ENCODE results near the gene SLC50A1. TPM values are rescaled to one million over a fixed set of nuclear protein-coding genes. Genes with fewer than 3 reads are reported as not detected.

Gene SLC50A1
- total RNA-seq, 1 donor from 2014 or later = 35.4 TPM

DNA sequence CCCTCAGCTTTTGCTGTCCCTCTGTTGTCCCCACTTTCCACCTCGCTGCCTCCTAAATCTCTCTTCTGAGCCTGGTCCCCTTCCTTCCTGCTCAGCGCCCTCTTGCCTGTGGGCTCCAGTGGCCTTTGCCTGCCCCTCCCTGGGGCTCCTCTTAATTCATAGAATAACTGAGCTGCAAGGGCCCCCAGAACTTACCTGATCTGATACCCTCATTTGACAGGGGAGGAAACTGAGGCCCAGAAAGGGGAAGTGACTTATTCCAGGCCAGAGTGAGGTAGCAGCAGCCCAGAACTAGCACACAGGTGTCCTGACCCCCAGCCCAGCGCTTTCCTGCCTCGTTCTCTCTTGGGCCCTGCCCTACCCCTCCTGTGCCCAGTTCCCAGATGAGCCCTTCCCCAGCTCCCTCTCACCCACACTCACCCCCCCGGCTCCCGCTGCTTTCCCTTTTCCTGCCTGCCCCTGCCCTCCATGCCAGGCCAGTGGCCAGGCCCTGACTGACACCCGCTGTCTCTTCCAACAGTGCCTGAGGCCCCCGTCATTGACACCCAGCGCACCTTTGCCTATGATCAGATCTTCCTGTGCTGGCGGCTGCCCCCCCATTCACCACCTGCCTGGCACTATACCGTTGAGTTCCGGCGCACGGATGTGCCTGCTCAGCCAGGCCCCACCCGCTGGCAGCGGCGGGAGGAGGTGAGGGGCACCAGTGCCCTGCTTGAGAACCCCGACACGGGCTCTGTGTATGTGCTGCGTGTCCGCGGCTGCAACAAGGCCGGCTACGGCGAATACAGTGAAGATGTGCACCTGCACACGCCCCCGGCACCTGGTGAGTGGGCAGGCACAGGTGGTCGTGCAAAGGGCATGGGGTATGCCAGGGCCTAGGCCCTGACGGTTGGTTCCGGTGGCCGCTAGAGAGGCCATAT, 43.7 kb downstream of the SLC50A1 start:
- intact Hi-C loops (cut with micrococcal nuclease) = loop anchor here (10.0 kb wide), 1 partner anchor 205 kb away; the partner anchor contains the start of genes CKS1B and SHC1

DNA sequence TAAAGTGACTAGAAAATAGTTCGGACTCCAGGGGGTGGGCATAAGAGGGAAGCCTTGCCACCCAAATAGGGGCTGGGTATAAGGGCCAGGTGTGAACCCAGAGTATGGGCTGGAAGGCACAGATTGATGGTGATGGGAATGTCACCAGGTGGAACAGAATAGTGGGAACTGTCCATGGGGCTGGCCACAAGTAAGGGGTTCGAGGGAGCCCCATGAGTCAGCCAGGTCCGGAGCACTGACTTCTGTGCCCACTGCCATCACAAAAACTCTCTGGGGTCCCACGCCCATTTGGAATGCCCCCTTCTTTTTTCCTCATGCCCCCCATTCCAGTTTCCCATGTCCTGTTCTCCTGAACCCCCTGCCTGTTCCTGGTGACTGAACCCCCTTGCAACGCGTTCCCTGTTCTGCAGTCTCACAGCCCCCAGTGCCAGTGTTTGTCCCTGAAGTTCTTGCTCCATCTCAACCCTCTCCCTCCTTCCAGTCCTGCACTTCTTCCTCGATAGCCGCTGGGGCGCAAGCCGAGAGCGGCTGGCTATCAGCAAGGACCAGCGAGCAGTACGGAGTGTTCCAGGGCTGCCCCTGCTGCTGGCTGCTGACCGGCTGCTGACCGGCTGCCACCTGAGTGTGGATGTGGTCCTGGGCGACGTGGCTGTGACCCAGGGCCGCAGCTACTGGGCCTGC, 45.9 kb downstream of the SLC50A1 start:
- intact Hi-C loops (cut with micrococcal nuclease) = no loop called here

DNA sequence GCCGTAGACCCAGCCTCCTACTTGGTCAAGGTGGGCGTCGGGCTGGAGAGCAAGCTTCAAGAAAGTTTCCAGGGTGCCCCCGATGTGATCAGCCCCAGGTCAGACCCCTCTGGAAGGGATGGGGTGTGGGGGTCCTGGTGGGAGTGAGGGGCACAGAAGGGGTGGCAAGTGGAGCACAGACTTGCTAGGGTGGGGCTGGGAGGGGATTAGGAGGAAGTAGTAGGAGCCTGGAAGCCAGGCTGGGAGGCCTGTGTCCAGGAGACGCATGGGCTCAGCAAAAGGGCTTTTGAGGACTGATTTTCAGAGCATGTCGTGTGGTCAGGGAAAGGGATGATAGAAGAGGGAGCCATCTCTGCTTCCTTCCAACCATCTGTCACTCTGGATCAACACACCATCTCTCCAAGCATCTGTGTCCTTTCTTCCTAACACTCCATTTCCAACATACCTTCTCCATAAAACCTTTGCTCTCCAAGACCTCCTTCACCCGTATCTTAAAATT, 46.4 kb downstream of the SLC50A1 start:
- intact Hi-C loops (cut with micrococcal nuclease) = no loop called here

DNA sequence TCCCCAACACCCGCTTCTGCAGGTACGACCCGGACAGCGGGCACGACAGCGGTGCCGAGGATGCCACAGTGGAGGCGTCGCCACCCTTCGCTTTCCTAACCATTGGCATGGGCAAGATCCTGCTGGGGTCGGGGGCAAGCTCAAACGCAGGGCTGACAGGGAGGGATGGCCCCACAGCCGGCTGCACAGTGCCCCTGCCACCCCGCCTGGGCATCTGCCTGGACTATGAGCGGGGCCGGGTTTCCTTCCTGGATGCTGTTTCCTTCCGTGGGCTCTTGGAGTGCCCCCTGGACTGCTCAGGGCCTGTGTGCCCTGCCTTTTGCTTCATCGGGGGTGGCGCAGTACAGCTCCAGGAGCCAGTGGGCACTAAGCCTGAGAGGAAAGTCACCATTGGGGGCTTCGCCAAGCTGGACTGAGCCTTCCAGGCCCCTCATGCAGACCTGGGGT, 48.1 kb downstream of the SLC50A1 start:
- intact Hi-C loops (cut with micrococcal nuclease) = no loop called here

DNA sequence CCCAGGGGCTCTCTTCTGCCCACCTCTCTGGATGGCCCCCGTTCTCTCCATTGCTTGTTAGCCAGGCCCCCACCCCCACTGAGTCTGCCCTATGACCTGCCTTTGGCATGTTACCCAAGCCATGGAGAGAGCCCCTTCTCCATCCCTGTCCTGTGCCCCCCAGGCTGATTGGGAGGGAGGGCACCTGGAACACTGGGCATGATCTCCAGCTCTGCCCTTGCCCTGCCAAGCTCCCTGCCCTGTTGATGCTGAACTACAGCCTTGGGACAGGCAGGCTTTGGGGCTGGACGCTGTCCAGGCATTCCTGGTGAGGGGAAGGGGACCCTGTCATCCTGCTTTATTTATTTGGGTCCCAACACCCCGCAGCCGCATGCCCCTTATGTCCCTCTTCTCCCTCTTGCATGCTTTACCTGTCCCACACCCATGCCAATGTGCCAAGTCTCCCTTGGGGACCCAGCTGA, 48.7 kb downstream of the SLC50A1 start:
- intact Hi-C loops (cut with micrococcal nuclease) = no loop called here

DNA sequence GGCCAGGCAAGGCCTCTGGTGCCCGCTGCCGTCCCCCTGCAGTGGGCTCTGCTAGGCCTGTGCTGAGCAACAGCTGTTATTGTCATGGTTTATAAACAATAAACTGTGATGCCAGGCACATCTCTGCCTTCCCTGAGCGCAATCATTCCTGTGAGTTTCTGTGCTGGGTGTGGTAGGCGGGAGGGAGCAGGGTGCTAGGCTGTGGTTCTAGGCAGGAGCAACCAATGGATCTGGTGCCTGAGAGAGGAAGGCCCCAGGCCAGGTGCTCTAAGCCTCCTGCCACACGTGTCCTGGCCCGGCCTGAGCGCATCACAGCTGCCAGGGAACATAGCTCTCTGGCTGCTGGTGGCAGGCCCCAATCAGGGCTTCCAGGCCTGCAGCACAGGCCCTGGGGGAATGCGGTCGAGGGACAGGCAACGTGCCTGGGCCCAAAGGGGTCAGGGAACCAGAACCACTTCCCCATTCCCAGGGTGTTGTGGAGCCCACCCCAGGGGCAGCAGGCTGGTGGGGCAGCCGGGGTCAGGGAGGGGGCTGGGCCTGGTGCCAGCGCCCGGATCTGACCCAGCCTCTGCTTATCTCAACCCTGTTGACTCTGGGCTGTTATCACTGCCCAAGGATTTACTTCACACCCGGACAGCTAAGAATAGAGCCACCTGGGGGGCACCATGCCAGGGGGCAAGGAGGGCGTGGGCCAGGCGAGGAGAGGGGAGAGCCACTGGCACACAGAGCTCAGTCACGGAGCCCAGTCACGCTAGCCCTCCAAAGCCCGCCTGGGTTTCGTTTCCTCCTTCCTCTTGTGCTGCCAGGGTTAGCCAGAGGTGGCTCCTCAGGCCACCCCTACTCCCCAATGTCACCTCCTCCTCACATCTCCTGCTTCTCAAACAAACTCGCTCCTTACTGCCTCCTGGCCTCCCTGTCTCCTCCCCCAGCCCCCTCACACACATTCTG, 49.5 kb downstream of the SLC50A1 start:
- intact Hi-C loops (cut with micrococcal nuclease) = no loop called here

DNA sequence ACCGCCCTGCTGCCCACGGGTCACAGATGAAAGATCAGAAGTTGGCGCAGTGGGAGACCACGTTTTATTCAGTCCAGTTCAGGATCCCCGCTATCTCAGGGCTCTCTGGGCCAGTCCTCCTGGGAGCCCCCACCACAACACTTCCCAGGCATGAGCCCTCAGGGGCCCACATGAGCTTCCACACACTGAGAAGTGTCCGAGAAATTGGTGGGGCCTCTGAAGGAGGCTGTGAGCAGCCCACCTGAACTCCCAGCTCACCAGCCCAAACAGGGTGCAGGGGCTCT, 50.1 kb downstream of the SLC50A1 start:
- intact Hi-C loops (cut with micrococcal nuclease) = no loop called here

DNA sequence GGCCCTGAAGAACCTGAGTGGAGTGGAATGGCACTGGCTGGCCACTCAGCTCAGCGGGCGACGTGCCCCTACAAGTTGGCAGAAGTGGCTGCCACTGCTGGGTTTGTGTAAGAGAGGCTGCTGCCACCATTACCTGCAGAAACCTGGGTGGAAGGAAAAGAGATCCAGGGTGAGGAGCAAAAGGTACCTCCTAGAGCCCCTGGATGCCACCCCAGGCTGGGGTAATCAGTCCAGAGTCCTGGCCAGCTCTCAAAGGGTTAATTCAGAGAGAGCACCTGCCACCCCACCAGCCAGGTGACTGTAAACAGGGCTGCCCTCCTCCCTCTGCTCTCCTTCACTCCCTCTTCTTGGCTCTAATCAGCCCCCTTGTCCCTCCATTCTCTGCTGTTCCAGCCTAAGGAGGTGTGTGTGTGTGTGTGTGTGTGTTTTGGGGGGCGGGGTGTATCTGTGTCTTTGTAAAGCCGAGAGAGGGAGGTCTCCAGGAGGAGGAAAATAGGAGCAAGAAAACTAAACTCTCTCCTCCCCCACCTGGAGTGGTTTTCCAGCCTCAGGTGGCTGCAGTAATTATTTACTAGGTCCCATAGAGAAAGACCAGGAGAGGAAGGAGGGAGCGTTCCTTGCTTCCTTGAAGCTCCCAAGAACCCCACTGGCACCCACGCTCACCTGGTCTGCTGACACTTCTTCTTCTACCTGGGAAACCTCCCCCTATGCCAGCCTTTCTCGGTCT, 50.6 kb downstream of the SLC50A1 start:
- intact Hi-C loops (cut with micrococcal nuclease) = no loop called here

DNA sequence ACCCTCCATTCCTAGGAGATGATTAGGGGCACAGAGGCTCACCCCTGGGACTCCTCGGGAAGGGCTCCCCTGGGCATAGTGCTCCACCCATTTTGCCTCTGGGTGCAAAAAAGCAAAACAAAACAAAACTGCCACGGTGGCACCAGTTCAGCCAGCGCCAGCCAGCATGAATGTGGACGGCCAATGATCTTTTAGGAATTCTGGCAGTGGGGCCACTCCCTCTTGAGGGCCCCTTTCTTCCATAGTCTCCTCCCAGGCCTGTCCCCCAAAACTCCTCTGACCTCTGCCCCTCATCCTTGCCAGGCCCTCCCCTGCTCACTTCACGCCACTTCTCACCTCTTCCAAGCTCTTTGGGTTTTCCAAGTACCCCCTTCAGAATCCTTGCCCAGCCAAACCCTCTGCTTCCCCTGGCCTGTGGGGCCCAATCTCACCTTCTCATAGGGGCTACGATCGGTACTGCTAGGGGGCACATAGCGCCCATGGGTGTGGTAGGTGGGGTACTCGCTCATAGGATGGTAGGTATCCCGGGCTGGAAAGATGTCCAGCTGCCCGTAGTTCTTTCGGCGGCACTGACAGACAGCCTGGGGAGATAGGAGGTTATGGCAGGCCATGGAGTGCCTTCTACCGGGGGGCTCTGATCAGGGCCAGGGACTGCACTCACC, 51.3 kb downstream of the SLC50A1 start:
- intact Hi-C loops (cut with micrococcal nuclease) = no loop called here

DNA sequence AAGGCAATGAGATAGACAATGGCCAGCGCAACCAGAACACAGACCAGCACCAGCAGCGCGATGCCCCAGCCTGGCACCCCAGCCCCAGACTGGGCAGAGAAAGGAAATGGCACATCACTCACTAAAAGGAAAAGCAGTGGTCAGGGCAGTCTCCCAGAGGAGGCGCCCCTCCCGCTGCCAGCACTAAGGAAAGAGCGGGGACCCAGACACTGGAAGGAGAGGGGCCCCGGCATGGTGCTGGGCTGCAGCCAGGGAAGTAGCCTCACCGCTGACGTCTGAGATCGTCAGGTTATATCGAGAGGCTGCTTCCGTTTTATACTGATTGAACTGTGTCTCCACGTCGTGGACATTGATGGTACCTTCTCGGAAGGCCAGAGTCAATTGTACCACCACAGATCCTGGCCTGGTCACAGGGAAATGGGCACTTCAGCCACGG, 51.8 kb downstream of the SLC50A1 start:
- intact Hi-C loops (cut with micrococcal nuclease) = no loop called here

DNA sequence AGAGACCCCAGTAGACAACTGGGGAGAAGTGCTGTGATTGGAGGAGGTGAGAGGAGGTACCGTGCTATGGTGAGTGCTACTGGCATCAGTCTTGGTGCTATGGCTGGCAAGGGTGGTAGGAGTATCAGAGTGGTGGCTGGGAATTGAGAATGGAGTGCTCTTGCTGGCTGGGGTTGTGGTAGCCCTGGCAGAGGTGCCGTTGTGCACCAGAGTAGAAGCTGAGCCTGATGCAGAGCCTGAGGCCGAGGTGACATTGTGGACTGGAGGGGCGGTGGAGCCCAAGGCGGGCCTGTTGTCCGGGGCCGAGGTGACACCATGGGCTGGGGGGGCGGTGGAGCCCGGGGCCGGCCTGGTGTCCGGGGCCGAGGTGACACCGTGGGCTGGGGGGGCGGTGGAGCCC, 52.6 kb downstream of the SLC50A1 start:
- intact Hi-C loops (cut with micrococcal nuclease) = no loop called here

Other genes starting within 250 kb of the SLC50A1 start
- gene PMVK, start 199.1 kb upstream of the SLC50A1 start, total RNA-seq = 45.3 and 47.9 TPM in 2 replicates
- gene PBXIP1, start 179.8 kb upstream of the SLC50A1 start, total RNA-seq = 64.6 and 68.4 TPM in 2 replicates
- gene PYGO2, start 174.1 kb upstream of the SLC50A1 start, total RNA-seq = 43.8 and 44.7 TPM in 2 replicates
- 78.1 and 81.9 TPM in 2 replicates for gene SHC1, start 165.1 kb upstream of the SLC50A1 start, total RNA-seq
- 141 and 143 TPM in 2 replicates for gene CKS1B, start 161.2 kb upstream of the SLC50A1 start, total RNA-seq
- 50.3 and 52.5 TPM in 2 replicates for gene FLAD1, start 152.5 kb upstream of the SLC50A1 start, total RNA-seq
- 0.59 TPM in 1 of 2 replicates, not detected in the other for gene LENEP, start 142.3 kb upstream of the SLC50A1 start, total RNA-seq
- gene ZBTB7B, start 133.1 kb upstream of the SLC50A1 start, total RNA-seq = 121 and 129 TPM in 2 replicates
- gene DCST2, start 102.1 kb upstream of the SLC50A1 start, total RNA-seq = 0.16 and 0.23 TPM in 2 replicates
- gene DCST1, start 102.0 kb upstream of the SLC50A1 start, total RNA-seq = not detected in 2 replicates
- gene ADAM15, start 84.5 kb upstream of the SLC50A1 start, total RNA-seq = 47.0 and 51.4 TPM in 2 replicates
- 6.0 and 6.8 TPM in 2 replicates for gene EFNA4, start 72.1 kb upstream of the SLC50A1 start, total RNA-seq
- 2.3 and 2.4 TPM in 2 replicates for gene EFNA3, start 57.0 kb upstream of the SLC50A1 start, total RNA-seq
- gene EFNA1, start 8.0 kb upstream of the SLC50A1 start, total RNA-seq = not detected in 2 replicates
- gene DPM3, start 4.7 kb downstream of the SLC50A1 start, total RNA-seq = 40.4 and 41.6 TPM in 2 replicates
- 220 and 221 TPM in 2 replicates for gene KRTCAP2, start 37.5 kb downstream of the SLC50A1 start, total RNA-seq
- 15.2 and 17.3 TPM in 2 replicates for gene TRIM46, start 38.0 kb downstream of the SLC50A1 start, total RNA-seq
- 13.7 and 13.8 TPM in 2 replicates for gene THBS3, start 72.0 kb downstream of the SLC50A1 start, total RNA-seq
- 38.8 and 40.9 TPM in 2 replicates for gene MTX1, start 72.8 kb downstream of the SLC50A1 start, total RNA-seq
- gene ENTREP3, start 119.6 kb downstream of the SLC50A1 start, total RNA-seq = 19.2 and 21.4 TPM in 2 replicates
- gene SCAMP3, start 126.5 kb downstream of the SLC50A1 start, total RNA-seq = 89.7 and 96.1 TPM in 2 replicates
- 89.5 and 91.9 TPM in 2 replicates for gene CLK2, start 137.7 kb downstream of the SLC50A1 start, total RNA-seq
- gene HCN3, start 141.6 kb downstream of the SLC50A1 start, total RNA-seq = 2.9 and 3.8 TPM in 2 replicates
- not detected in 2 replicates for gene PKLR, start 165.6 kb downstream of the SLC50A1 start, total RNA-seq
- 210 TPM in 2 replicates for gene FDPS, start 173.0 kb downstream of the SLC50A1 start, total RNA-seq
- gene RUSC1, start 185.0 kb downstream of the SLC50A1 start, total RNA-seq = 28.1 and 28.6 TPM in 2 replicates